OCI-LY1 (cell line): ENCODE results near the gene ARHGAP21.

Source experiments
- H2AFZ ChIP-seq: fragments of 200-600 bp; sonication (generic), shearing (Covaris generic); 2 replicates; pipeline ENCODE4 v1.6.0; 2014; ENCODE audit warnings: antibody characterized with exemption, mild to moderate bottlenecking, low read length
- H3F3A ChIP-seq: fragments of 200-600 bp; sonication (generic), shearing (Covaris generic); 2 replicates; pipeline ENCODE4 v1.6.0; 2014; ENCODE audit warnings: mild to moderate bottlenecking, antibody characterized with exemption, low read length, moderate library complexity; ENCODE audit not compliant: insufficient read depth
- H3K27ac ChIP-seq: fragments of 200-600 bp; sonication (generic); 2 replicates; pipeline ENCODE4 v1.5.1; 2014; ENCODE audit warnings: low read length, mixed run types, mild to moderate bottlenecking, low read depth; ENCODE audit not compliant: poor library complexity, severe bottlenecking
- H3K27me3 ChIP-seq: fragments of 200-600 bp; sonication (generic); 2 replicates; pipeline ENCODE4 v1.6.0; 2014; ENCODE audit warnings: antibody characterized with exemption, mild to moderate bottlenecking, low read length, moderate library complexity; ENCODE audit not compliant: insufficient read depth
- H3K36me3 ChIP-seq: fragments of 200-600 bp; sonication (generic); 2 replicates; pipeline ENCODE4 v1.6.1; 2014; ENCODE audit warnings: mild to moderate bottlenecking, antibody characterized with exemption, low read length, moderate library complexity, mixed read lengths; ENCODE audit not compliant: insufficient read depth
- H3K4me1 ChIP-seq: fragments of 200-600 bp; sonication (generic); 2 replicates; pipeline ENCODE4 v1.5.1; 2014; ENCODE audit warnings: mild to moderate bottlenecking, low read length, moderate library complexity; ENCODE audit not compliant: insufficient read depth, severe bottlenecking
- H3K4me2 ChIP-seq: fragments of 200-600 bp; sonication (generic), shearing (Covaris generic); 2 replicates; pipeline ENCODE4 v1.6.1; 2014; ENCODE audit warnings: low read length
- H3K4me3 ChIP-seq: fragments of 200-600 bp; sonication (generic); 2 replicates; pipeline ENCODE4 v1.5.1; 2014; ENCODE audit warnings: low read length, low read depth, mild to moderate bottlenecking, mixed read lengths; ENCODE audit not compliant: poor library complexity, severe bottlenecking
- H3K79me2 ChIP-seq: fragments of 200-600 bp; shearing (Covaris generic); 2 replicates; pipeline ENCODE4 v1.6.1; 2016; ENCODE audit warnings: mixed run types, low read length, mixed read lengths; ENCODE audit not compliant: insufficient read depth
- H3K9ac ChIP-seq: fragments of 200-600 bp; sonication (generic), shearing (Covaris generic); 2 replicates; pipeline ENCODE4 v1.6.1; 2014; ENCODE audit warnings: mild to moderate bottlenecking, low read length, mixed read lengths
- H3K9me2 ChIP-seq: fragments of 200-600 bp; sonication (generic), shearing (Covaris generic); 2 replicates; pipeline ENCODE4 v1.6.1; 2014; ENCODE audit warnings: low read depth, mild to moderate bottlenecking, low read length, mixed read lengths
- H3K9me3 ChIP-seq: fragments of 200-600 bp; shearing (Covaris generic); 2 replicates; pipeline ENCODE4 v1.6.1; 2014; ENCODE audit warnings: low read length, mixed read lengths
- H4K20me1 ChIP-seq: fragments of 200-600 bp; sonication (generic), shearing (Covaris generic); 2 replicates; pipeline ENCODE4 v1.6.0; 2016; ENCODE audit warnings: mild to moderate bottlenecking, low read length; ENCODE audit not compliant: insufficient read depth
- EZH2 ChIP-seq: fragments of 200-600 bp; sonication (generic), shearing (Covaris generic); IDR thresholded peaks from 2 replicates; pipeline ENCODE4 v1.8.0; 2017; ENCODE audit warnings: borderline replicate concordance, mixed run types, mild to moderate bottlenecking, antibody characterized with exemption, low read length, moderate library complexity, mixed read lengths
- TF ChIP-seq, protein P1 (sequence below): fragments of 200-600 bp; sonication (generic), shearing (Covaris generic); IDR thresholded peaks from 2 replicates; pipeline ENCODE4 v1.5.1; 2017; ENCODE audit warnings: mild to moderate bottlenecking, antibody characterized with exemption, low read length, moderate library complexity, mixed read lengths

Gene ARHGAP21

GRCh38 chr10:24551161-24551560 is 172.5 kb downstream of the ARHGAP21 start:
- no peak overlapping the region for H3K4me2 ChIP-seq
- no peak overlapping the region for H3K9ac ChIP-seq
- H3K27ac ChIP-seq: no peak overlapping the region
- TF ChIP-seq, protein P1, sequence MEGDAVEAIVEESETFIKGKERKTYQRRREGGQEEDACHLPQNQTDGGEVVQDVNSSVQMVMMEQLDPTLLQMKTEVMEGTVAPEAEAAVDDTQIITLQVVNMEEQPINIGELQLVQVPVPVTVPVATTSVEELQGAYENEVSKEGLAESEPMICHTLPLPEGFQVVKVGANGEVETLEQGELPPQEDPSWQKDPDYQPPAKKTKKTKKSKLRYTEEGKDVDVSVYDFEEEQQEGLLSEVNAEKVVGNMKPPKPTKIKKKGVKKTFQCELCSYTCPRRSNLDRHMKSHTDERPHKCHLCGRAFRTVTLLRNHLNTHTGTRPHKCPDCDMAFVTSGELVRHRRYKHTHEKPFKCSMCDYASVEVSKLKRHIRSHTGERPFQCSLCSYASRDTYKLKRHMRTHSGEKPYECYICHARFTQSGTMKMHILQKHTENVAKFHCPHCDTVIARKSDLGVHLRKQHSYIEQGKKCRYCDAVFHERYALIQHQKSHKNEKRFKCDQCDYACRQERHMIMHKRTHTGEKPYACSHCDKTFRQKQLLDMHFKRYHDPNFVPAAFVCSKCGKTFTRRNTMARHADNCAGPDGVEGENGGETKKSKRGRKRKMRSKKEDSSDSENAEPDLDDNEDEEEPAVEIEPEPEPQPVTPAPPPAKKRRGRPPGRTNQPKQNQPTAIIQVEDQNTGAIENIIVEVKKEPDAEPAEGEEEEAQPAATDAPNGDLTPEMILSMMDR: no peak
- TF ChIP-seq EZH2: no peak
- H3F3A ChIP-seq: no peaks in the 10 kb centered on the region
- no peaks in the 10 kb centered on the region for H4K20me1 ChIP-seq
- H3K36me3 ChIP-seq: no peaks in the 10 kb centered on the region
- H3K27me3 ChIP-seq: no peaks in the 10 kb centered on the region
- H3K9me2 ChIP-seq: no peaks in the 10 kb centered on the region
- H3K9me3 ChIP-seq: no peaks in the 10 kb centered on the region
- H3K4me3 ChIP-seq: no peak overlapping the region
- H3K79me2 ChIP-seq: no peaks in the 10 kb centered on the region
- H2AFZ ChIP-seq: no peak overlapping the region
- no peaks in the 10 kb centered on the region for H3K4me1 ChIP-seq

DNA sequence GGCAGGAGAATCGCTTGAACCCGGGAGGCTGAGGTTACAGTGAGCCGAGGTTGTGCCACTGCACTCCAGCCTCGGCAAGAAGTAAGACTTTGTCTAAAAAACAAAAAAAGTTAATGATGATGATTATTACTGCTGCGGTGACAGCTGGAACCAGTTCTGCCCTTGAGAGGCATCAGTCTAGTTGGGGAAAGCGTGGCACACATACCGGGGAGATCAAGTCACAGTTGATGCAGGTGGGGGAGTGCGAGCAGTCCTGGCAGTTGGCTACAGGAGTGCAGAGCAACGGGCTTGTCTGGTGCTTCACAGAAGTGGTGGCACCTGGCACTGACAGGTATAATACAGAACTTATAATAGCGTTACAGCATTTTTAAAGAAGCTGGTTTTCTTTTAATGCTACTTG is 173.0 kb downstream of the ARHGAP21 start:
- no peak overlapping the region for H3K27ac ChIP-seq
- no peak for TF ChIP-seq EZH2
- TF ChIP-seq, protein P1: no peak
- no peak overlapping the region for H2AFZ ChIP-seq
- H3K9me2 ChIP-seq: no peaks in the 10 kb centered on the region
- H3K9me3 ChIP-seq: no peaks in the 10 kb centered on the region
- no peak overlapping the region for H3K4me2 ChIP-seq
- H3K27me3 ChIP-seq: no peaks in the 10 kb centered on the region
- H3K36me3 ChIP-seq: no peaks in the 10 kb centered on the region
- H3K4me3 ChIP-seq: no peak overlapping the region
- no peaks in the 10 kb centered on the region for H4K20me1 ChIP-seq
- H3F3A ChIP-seq: no peaks in the 10 kb centered on the region
- no peak overlapping the region for H3K9ac ChIP-seq
- H3K4me1 ChIP-seq: no peaks in the 10 kb centered on the region
- H3K79me2 ChIP-seq: no peaks in the 10 kb centered on the region

DNA sequence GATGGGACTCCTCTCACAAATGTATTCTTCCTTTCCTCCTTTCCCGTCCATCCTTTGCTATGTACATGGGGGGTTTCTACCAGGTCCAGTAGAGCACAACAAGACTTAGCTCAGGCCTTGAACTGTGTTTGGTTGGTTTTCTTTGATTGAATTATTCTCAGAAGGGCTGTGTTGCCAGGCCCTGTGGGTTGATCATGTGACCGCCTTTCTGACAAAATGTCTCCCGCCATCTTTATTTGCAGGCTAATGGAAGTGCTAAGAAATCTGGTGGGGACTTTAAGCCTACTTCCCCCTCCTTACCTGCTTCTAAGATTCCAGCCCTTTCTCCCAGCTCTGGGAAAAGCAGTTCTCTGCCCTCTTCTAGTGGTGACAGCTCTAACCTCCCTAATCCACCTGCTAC is 178.1 kb downstream of the ARHGAP21 start:
- no peaks in the 10 kb centered on the region for H3K79me2 ChIP-seq
- H3F3A ChIP-seq: no peaks in the 10 kb centered on the region
- no peak overlapping the region for H3K4me2 ChIP-seq
- H2AFZ ChIP-seq: no peak overlapping the region
- H3K9ac ChIP-seq: no peak overlapping the region
- no peaks in the 10 kb centered on the region for H3K9me3 ChIP-seq
- no peaks in the 10 kb centered on the region for H3K4me1 ChIP-seq
- H4K20me1 ChIP-seq: no peaks in the 10 kb centered on the region
- no peaks in the 10 kb centered on the region for H3K9me2 ChIP-seq
- TF ChIP-seq, protein P1: no peak
- no peak for TF ChIP-seq EZH2
- H3K27ac ChIP-seq: no peak overlapping the region
- no peaks in the 10 kb centered on the region for H3K36me3 ChIP-seq
- no peak overlapping the region for H3K4me3 ChIP-seq
- no peaks in the 10 kb centered on the region for H3K27me3 ChIP-seq
